NCI-H2227 treated with DMSO at 0.1 percent for 48 hours (cell line): Measurements from ENCODE around the gene WIZ.
A peak's percentile ranks its signal among the peaks of the same experiment; 100 is the strongest.

ENCODE experiments used
- DNase-seq: peaks from one replicate; lab custom pipeline; 2025; lab: John Stamatoyannopoulos, UW

WIZ gene

DNA sequence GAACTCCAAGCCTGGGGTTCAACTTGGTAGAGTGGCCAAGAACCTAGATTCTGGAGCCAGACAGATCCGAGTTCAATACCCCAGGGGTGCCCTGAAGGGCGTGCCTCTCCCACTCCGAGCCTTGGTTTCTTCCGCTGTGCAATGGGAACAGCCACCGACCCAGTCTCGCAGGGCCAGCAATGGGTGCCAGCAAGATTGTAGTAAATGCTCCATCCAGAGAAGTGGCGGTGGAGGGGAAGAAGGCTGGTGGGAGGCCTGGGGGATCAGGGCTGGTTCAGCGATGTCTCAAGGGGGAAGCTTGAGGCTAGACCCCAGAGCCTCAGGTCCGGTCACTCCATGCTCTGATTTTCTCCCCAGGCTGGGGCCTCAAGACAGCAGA is 4.5 kb downstream of the WIZ start:
- no peak for DNase-seq

DNA sequence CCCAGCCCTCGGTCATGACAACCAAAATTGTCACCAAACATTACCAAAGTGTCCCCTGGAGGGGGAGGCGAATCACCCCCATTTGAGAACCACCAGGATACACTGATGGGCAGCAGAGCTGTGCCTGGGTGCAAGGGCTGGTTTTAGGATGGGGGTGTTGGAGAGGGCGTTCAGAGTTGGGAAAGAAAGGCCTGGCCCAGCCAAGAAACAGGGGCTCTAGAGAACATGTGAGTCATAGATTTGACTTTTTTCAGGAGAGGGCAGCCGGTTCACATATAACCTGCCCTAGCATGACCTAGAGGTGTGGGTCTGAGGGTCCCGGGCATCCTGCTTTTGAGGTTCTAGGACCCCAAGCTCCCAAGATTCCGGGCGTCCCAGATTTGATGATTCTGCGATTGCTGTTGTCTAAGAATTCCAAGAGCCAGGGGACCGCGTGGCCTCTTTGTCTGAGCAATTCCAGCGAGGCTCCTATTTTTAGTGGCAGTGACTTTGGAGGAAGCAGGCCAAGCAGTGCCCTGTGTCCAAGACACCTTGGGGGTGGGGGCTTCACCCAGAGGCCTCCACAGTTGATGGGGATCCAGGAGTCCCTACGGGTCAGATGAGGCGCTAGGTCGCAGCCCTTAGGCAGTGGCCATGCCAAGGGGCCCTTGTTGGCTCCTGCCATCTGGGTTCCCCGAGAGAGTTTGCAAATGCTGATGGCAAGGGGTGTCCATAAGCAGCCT is 5.1 kb downstream of the WIZ start:
- DNase-seq: no peak

DNA sequence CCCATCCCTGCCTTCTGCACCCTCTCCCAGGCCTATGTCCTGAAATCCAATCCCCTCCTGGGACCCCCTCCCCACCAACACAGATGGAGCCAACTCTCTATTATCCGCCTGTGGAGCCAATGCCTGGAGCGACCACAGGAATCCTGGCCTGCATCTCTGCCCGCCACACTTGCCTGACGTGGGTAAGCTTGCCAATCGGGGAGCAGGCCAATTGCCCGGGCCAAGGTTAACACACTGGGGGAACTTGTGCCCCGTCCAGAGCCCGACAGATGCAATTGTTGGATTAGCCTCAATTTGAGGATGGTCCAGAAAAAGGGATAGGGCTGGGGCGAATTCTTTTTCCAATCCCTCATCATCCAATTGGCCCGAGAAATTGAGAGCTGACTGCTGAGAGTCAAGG is 5.9 kb downstream of the WIZ start:
- no peak for DNase-seq

DNA sequence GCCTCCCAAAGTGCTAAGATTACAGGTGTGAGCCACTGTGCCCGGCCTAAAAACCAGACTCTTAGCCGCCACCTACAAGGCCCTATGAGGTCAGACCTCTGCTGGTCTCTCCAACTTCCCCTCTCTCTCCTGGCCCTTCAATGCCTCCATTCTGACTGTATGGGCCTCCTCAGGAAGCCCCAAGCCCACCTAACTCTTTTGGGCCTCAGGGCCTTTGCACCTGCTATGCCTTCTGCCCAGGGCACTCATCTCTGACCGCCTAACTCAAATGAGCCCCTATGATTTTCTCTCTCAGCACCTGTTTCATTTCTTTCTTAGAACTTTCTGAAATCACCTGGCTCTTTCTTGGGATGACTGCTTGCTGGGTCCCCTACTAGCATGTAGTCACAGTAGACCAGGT is 6.4 kb downstream of the WIZ start:
- no peak for DNase-seq

DNA sequence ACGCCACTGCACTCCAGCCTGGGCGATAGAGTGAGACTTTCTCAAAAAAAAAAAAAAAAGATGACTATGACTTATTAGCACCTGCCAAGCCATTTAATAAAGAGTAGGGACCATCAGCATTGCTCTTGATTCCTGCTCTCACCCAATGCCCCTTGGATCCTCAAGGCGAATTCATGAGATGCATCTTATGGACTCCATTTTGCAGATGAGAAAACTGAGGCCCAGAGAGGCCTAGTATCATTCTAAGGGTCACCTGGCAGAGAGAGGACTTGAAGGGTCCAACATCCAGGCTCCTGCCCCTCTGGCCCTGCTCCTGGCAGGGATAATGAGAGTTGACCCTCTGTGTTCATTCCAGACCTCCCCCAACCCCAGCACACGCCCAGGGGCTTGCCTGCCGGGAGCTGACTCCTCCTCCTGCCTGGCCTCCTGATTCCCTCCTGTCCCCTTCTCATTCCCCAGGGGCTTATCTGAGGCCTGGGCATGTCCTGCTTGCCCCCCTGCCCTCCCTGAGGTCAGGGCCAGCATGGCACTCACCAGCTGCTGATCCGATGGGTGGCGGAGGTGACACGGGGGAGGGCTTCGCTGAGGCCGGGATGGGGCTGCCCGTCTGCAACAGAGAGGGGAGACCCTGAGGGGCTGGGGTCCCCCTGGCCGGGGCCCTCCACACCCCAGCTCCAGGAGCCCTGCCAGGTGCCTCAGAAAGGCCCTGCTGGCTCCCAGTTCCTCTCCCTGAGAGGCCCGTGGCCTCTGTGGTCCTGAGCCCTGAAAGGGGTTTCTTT is 7.4 kb downstream of the WIZ start:
- DNase-seq: no peak

DNA sequence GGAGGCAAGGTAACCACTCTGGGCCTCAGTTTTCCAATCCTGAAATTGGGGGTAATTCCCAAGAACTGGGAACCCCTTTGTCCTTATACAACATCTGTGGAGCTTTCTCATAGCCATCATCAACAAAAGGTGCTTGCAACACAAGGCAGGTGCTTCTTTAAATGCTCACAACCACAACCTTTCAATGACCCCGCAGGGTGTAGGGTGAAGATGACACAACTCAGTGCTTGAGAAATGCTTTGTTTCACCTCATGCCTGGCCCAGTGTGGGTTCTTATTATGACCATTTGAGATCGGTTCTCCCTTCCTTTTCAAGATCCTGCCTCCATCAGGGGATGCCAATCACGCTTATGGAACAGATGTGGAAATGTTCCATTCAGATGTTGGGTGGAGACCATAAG is 8.4 kb downstream of the WIZ start:
- DNase-seq: no peak

DNA sequence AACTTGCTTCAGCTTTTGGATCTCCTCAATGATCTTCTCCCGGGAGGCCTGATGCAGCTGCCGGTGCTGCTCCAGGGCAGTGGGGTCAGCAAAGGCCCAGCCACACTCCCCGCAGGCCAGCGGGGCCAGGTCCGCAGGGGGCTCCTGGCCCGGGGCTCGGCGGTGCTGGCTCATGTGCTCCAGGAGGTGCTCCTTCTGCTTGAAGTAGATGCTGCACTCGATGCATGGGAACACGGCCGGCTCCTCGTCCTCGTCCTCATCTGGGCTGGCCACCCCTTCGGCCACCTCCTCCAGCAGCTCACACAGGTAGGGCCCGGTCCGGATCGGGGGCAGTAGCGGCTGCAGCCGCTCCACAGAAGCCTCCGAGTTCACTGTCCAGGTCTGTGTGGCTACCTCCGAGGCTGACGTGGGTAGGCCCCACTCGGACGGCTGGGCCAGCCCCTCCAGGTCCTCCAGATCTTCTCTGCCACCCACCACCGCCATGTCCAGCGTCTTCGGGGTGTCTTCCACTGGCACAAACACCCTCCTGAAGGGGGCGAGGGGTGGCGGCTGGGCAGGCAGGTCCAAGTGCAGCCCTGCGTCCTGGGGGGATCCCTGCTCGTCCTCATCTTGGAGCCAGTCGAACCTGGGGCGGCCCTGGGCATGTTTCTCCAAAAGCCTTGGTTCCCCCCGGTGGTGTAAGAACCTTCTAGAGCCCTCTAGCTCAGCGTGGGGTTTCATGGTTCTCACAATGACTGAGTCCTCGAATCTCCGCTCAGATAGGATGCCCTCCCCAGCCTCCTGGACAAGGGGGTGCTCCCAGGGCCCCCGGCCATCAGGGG is 9.7 kb downstream of the WIZ start:
- no peak for DNase-seq

DNA sequence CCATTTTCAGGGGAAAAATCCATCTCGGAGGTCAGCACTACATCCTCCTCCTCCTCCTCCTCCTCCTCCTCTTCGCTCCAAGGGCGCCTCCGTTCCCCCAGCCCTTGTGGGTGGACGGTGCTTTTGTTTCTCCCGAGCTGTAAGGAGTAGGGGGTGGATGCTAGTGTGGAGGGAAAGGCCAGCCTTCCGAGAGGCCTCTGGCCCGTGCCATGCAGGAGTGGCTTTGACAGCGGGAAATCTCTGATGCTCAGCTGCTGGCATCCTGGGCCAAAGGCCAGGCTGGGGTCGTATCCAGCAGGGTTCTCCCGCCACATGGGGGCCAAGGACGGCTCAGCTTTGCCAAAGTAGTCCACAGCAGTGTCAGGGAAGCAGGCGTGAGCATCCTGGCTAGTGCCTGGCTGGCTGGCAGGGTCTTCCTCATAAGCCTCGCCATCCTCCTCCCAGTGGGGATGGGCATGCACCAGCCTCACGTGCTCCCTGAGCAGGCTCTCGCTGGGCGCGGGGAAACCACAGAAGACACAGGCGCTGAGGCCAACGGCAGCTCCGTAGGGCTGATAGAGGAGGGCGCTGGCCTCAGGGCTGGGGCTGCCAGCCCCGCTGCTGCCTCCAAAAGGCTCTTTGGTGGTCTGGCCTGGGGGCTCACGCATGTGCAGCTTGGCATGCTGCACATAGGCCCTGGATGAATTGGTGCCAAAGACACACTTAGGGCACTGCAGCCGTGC is 10.5 kb downstream of the WIZ start:
- no peak for DNase-seq

DNA sequence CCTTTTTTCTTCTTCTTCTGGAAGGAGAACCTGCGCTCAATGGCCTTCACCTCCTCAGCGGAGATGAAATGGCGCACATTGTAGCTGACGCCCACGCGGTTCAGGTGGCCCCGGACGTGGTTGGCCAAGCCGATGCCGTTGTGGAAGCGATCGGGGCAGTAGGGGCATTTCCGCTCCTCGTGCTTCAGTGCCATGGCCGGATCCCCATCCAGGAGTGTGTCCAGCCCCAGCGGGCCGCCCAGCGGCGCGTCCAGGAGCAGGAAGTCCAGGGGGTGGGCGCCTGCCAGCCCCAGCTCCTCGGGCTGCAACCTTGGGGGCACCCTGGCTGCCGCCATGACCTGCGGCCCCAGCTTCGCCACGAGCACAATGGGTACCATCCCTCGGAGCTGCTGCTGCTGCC is 11.2 kb downstream of the WIZ start:
- DNase-seq: no peak

DNA sequence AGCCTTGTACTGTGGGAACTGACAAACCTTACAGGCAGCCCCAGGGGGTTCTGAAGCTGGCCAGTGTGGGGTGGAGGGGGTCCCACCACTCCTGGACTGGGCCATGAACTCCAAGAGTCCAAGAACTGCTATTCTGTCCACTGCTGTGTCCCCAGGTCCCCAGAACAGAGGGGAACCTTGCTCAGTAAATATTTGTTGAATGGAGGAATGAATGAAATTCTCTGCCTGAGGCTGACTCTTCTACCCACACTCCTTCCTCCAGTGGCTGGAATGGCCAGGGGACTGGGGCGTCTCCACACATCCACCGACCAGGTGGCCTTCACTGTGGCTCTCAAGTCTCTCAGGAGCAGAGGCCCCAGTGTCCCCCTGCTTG is 11.6 kb downstream of the WIZ start:
- DNase-seq: no peak

DNA sequence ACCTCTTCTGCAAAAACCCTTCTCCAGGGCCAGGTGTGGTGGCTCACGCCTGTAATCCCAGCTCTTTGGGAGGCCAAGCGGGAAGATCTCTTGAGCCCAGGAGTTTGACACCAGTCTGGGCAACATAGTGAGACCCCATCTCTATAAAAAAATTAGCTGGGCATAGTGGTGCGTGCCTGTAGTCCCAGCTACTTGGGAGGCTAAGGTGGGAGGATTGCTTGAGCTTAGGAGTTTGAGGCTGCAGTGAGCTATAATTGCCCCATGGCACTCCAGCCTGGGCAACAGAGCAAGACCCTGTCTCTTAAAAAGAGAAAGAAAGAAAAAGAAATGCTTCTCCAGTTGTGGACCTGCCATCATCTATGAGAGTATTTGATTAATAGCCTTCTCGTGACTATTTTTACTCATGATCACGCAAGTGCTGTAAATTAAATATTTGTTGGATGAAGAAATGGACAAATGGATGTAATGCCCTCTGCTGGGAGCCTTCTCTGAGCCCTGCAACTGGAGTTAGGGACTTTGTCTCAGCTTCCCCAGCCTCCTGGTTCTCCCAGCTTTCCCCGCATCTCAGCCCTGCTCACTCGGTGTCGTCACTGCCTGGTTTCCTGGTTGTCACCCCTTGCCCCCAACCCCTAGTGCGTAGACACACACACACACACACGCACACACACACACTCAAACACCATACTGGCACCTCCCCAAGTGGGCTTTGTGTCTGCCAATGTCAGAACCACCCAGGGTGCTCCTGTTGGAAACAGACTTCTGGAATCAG is 12.2 kb downstream of the WIZ start:
- no peak for DNase-seq

DNA sequence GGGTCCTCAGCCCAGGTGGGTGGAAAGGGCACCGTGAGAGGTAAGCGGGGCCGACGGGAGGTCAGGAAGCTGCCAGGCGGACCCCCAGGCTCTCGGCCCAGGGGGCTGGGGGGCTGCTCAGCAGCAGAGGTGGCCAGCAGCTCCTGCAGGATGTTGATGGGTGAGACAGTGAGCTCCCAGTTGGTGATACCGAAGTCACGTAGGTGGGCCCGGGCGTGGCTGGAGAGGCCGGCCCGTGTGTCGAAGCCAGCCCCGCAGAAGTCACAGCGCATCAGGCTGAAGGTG is 13.0 kb downstream of the WIZ start:
- no peak for DNase-seq

DNA sequence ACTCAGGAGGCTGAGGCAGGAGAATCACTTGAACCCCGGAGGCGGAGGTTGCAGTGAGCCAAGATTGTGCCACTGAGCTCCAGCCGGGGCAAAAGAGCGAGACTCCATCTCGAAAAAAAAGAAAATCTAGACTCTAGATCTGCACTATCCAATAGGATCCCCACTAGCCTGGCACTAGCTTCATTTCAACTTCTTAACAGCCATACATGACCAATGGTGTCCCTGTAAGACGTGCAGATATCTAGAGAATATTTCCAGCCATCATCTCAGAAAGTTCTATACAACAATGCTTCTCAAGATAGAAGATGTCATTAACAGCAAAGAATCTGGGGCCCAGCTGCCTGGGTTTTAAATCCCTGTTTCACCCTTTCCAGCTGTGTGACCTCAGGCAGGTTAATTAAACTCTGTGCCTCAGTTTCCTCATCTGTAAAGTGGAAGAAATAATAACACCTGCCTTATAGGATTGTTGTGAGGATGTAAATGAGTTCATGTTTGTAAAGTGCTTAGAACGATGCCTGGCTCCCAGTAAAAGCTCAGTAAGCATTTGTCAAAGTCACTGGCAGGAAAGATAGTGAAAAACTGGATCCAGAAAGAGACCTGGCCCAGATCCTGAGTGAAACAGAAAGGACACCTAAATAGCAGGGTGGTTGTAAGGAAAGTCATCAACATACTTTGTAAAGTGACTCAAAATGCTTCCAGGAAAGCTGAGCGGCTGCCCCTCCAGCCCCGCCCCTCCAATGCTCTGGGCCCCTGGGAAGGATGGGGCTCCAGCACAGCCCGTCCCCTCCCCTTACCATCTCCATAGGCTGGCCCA is 13.5 kb downstream of the WIZ start:
- DNase-seq: no peak

DNA sequence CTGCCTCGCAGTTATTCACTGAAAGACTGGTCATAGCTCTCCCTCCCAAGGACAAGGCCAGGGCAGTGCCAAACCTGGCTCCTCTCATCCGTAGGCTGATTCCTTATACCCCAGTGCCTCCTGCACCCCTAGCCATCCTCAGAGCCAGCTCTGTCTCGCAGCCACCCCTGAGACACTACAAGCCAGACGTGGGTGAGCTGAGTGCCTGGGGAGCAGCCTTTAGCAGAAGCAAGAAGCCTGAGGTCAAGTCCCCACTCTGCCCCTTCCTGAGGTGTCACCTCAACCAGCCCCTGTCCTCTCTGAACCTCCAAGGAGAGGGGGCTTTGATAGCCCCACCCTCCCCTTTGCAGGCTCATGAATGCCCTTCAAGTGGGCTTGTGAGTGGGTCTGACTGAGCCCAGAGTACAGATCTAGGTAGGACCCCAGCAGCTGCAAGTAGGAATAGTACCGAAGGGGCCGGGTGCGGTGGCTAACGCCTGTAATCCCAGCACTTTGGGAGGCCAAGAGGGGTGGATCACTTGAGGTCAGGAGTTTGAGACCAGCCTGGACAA is 16.2 kb downstream of the WIZ start:
- DNase-seq: no peak

DNA sequence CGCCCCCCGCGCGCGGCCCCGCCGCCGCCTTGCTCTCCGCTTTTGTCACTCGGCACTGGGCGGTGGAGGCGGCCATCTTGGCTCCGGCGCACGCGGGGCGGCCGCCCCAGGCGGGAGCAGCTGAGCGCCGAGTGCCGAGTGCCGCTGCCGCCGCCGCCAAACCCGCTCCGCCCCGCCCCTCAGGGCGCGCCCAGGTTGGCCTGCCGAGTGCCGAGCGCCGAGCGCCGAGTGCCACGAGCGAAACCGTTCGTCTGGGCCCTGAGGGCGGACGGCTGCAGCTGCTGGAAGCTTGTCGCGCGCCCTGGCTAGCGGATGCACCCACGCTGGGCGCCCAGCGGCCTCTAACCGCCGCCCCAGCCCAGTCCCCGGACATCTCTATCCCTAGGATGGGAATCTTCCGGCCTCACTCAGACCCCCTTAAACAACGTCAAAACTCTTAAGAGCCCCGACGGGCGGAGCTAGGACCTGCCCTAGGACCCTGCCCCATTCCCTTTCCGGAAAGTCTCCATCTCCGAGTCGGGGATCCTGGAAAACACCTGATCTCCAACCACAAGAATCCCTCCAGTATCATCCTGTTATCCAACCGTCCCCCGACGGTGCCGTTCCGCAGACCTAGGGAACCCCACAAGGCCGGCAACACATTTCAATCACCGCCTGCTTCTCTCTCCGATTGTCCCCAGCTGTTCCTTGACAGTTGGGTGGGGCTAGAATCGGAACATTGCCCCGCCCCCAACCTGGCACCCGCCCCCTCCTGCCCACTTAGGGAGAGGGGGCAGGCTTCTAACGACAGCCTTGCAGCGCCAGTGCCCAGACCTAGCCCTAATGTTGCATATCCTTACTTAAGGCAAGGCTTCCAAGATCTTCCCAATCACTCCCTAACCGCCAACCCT is 16.9 kb downstream of the WIZ start:
- peak; percentile 60 for DNase-seq

DNA sequence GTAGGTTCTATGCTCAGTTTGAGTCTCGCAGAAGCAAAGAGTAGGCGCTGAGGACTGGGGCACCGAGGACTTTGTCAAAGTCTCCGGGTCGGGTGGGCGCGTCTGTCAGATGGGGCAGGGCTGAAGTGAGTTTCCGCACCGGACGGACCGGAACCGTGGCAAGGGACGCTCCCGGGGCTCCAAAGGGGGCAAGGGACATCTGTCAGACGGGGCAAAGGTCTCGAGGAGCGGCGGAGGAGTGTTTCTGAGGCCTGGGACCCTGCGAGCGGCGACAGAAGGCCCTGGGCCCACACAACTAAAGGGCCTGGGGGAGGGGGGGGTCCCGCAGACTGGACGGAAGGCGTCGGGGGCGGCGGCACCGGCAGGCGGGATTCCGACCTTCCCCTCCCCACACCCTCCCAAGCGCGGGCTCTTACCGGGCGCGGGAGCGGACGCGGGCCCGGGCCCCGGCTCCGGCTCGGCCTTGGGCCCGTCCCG is 17.7 kb downstream of the WIZ start:
- DNase-seq: no peak

DNA sequence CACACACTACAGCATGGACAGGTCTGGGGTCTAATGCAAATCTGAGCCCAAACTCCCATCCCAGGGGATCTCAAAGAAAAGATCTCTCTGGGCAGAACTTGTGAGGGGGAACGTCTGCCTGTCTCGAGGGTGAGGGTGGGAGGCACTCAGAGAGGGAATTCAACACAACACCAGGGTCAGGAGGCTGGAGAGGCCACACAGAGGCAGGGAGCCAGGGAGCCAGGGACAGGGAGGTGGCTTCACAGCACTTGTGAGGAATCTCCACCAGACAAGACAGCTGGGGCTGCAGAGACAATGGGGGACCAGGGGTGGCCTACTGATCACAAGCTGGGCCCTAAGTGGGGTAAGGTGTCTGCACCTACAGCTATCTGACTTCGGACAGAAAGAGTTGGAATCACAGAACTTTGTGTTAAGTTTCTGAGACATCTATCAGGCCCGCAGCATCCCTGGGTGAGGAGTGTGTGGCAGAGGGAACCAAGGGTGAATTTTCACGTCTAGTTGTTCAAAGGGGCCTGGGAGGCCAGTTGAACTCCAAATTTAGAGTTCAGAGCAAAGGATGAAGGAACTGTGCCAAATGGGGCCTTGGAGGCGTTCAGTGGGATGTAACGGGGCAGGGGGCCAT is 18.2 kb downstream of the WIZ start:
- no peak for DNase-seq

DNA sequence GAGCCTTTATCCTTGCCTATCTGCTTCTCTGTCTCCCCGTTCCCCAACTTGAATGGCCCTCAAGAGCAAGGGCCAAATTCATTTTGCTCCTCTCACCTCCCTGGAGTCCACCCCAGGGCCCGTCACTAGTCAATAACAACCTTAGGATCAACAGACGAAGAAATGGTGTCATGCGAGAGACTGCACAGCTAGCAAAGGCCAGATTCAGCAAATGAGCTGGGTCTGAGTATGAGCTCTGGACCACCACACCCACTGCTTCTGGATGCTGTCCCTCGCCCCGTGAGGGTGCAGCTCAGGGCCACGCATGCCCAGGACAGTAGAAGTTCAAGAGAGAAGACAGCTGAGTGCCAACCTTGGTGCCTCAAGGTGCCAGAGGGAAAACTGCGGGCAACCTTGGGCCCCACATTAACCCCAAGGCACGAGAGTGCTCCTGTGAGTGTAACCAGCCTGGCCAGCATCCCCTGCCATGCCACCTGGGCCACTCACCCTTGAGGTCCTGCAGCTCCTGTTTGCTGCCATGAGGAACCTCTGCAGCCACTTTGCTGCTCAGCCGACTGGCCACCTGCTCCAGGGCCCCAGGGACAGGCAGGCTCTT is 19.1 kb downstream of the WIZ start:
- no peak for DNase-seq
